Measurements from ENCODE around the gene LPP.

Gene LPP

DNA sequence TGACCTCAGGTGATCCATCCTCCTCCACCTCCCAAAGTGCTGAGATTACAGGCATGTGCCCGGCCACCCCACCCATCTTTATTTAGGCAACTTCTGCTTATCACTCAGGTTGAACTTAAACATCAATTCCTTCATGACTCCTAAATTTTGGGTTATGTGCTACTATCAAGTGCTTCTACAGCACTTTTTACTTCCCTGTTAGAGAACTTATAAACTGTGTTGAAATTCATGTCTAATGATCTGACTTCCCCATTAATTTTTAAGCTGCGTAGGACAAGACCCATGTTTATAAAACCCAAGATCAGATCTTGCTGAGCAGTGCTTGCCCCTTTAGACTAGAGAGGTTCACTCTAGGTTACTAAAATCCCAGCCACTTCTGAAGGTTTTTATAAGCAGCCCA is 751.6 kb downstream of the LPP start:
- no peak for DNase-seq

DNA sequence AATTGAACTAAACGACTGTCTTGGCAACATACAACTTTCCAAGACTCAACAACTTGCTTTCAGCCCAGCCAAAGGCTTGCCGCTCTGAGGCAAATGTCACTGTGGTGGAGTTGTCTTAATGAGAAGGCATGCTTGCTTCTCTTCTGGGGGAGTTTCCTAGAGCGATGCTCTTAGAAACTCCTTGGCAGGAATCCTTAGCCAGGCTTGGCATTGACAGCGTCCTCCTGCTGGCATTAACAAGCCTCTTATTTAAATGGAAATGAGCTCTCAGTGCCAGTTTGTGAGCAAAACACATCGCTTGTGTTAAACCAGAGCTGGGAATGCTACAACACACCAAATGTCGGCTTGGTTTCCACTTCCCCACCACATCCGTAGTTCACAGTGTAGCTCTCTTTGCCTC is 752.3 kb downstream of the LPP start:
- no peak for DNase-seq

DNA sequence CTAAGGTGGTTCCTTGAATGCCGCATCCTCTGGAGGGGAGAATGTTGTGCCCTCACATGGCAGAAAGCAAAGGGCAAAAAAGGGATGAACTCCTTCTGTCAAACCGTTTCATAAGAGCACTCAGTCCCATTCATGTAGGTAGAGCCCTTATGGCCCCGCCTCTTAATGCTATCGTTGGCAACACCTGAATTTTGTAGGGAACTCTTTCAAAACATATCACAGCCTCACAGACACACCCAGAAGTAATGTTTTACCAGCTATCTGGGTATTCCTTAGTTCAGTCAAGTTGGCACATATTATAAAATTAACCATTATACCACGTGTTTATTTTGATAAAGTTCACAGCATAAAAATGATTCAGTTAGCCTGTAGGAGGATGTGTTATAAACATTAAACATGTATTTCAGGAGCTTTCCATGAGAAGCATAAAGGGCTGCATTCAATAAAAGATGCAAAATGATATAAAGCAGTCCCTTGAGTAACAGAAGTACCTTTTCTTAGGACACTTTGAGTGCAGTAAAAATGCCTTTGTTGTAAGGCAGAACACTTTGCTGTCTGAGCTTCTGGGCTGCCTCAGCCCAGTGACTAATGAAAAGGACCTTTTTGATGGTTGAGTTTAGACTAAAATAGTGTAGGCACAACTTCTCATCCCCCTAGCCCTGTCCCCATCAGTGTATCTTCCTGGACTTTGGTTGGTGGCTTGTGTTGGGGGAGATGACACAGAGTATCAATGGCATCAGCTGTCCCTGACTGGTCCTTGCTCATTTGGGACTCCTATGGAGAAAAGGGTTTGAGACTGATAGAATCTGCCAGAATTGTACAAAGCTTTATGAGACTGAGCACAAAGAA is 754.3 kb downstream of the LPP start:
- no peak for DNase-seq

DNA sequence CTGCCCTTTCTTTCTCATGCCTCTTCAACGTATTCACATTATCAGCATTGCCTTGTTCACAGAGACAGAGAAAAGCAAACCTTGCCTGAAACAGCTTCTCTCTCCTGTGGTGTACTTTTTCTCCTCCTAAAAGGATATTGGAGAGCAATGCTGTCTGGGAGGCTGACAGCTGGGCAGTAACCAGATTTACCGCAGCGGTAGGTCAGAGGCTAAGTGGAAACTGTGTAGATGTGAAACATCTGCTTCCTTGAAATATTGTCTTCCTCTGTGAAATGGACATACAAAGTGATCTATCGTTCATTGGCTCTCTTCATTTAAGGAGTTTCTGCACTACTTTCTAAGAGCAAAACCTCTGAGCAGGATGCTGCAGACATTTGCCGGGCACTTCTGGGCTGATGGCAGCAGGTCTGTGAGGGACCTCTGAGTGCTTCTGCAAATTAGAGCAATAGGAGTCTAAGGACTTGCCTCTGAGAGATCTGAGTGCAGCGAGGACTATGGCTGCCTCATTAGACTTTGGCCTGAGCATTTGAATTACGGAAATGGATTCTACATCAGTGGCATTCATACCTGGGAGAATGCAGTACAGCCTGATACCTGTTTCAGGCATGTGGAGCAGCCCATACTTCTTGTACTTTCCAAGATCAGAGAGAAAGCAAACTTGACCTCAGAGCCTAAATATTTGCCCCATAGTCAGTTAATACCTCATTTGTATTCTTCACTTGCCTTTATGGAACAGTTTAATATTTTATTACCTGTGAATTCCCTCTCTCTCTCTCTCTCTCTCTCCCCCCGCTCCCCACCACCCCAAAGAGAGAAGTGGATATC is 757.3 kb downstream of the LPP start:
- no peak for DNase-seq

DNA sequence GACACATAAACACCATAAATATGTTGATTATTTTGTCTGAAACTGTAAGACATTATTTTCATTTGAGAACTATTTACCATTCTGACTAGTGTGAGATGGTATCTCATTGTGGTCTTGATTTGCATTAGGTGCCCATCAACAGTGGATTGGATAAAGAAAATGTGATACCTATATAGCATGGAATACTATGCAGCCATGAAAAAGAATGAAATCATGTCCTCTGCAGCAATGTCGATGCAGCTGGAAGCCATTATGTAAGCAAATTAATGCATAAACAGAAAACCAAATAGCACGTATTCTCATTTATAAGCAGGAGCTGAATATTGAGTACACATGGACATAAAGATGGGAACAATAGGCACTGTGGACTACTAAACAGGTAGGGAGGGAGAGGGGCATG is 759.1 kb downstream of the LPP start:
- DNase-seq: no peak

DNA sequence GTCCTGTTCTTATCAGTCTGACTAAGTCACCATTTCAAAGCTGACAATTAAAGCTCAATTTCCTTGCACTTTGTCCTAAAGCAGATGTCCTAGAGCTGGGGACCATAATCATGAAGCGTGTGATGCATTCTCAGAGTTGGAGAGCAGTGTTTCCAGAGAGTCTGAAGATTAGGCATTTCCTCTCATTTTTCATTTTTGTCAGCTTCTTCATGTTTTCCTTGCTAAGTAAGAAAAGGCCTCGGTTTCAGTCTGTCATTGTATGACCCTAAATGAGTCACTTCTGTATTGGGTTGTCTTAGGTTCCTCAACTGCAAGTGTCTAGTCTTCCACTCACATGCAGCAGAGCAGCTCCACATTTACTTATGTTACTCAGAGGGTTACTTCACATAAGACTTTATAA is 760.6 kb downstream of the LPP start:
- no peak for DNase-seq

DNA sequence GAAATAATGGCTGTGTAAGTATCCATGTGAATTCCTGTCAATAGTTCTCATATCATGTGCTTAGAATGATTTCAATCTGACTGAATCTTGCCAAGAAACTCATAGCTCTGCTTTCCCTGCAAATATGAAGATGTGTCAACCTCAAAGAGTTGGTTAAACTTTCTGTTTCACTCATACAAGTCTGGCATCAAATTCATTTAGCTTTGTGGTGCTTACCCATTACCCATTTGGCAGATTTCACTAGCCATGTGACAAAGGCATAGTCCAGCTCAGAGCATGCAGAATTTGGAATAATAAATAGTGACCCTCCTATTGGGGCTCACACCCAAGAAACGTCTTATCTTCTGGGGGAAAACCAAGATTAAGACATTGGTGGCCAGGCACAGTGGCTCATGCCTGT is 761.2 kb downstream of the LPP start:
- DNase-seq: no peak

DNA sequence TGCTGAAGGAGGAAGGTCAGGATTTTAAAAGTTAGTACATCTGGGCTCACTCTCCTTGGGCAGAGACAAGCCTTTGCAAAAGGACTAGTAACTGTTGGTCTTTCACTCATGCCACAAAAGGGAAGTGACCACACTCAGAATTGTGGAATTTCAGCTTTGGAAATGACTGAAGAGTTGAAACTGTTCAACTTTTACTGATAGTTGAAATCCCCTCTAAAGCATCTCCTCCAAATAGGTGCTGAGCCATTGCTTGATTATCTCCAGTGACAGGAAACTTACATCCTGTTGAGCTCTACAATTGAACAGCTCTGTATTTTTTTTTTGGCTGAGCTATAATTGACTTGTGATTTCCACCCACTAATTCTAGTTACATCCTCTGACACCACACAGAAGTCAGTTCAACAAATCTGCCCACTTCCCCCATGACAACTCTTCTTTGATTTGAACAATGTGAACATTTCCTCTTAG is 763.0 kb downstream of the LPP start:
- no peak for DNase-seq

DNA sequence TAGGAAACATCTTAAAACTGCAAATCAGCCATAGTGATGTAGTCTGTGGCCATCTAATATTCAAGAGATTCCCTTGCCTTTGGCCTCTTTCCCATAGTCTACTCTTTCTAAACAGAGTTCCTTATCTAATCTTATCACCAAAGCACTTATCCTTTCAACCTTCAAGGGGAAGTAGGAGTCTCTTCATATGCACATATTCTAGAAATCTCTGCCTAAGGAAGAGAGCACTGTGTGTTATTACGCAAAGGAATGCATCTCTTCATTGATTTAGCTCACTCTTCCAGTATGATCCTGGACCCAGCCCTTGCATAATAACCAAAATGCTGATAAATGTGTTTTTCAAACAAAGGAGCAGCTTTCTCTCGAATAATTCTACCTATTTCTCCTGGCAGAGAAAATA is 764.1 kb downstream of the LPP start:
- no peak for DNase-seq

DNA sequence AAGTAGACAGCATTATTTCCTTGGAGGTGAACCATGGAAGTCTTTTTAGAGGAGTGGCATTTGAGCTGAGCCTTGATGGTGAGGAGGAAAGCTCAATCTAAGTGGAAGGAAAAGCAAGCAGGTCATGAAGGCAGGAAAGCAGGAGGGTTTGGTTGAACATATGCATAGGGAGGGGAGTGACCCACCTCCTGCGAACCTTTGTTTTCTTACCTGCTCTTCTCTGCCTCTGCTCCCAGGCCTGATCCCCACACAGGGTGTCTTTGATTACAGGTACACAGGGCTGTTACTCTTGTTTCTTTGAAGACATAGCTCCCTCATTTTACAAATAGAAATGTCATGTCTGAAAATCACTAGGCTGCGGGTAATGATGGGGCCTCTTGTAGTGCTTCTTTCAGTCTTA is 769.7 kb downstream of the LPP start:
- DNase-seq: no peak

DNA sequence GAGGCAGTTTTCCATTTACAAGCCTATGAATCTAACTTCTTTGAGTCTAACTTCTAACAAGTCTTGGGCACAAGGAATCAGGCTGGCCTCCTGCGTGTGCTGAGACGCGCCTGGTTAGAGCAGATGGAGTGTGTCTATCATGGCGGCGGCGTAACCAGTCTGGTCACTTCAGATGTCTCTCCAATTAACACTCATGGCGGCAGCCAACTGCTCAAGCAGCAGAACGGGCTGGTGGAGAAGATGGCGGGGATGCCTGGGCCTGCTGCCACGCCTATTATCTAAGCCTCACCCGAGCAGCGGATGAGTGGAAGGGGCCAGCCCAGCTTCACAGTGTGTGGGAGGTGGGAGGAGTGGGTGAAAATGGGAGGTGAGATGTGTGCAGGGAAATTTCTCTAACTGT is 771.4 kb downstream of the LPP start:
- DNase-seq: no peak

DNA sequence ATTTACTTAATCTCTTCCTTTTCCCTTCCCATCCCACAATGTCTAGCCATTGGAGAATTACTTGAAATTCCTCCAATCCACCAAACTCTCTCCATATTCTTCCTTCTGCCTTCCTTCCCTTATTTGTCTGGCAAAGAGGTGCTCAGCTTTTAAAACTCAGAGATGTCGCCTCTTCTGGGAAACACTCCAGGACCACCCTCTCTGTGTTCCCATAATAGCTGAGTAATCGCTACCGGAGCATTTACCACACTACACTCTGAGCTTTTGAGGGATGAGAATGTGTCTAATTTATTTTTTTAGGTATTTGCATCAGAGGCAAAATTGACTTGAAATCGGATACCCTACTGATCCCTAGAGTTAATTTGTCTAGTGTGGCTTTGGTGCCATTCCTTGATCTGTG is 772.2 kb downstream of the LPP start:
- DNase-seq: no peak

DNA sequence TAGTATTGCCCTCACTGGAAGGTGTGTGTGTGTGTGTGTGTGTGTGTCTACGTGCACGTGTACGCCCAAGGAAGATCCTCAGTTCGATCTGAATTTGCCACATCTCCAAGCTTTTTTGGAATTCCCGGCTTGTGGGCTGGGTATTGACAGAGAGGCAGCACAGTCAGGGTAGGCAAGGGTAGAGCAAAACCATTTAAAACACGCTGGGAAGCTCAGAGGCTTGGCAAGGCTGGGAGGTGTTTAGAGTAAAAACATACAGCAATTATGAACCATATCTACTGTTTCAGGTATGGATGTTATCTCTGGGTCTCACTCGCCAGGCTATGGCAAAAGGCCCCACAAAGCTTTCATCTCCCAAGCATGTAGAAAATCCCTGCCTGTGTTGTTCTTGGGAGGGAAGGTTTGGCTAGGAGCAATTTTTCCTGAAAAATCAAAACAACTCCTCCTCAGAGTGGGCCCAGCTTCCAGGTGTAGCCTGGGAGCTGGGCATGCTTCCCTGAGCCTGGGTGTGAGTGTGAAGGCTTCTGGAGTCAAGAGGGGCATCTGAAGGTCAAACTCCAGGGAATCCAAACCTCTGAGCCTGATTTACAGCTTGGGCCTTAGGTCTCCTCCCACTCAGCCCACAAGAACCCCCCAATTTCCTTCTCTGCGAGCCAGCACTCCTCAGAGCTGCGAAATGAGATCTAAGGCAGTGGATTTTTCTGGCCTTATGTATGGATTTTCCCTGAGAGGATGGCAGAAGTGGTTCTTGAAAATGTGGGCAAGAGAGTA is 773.0 kb downstream of the LPP start:
- no peak for DNase-seq

DNA sequence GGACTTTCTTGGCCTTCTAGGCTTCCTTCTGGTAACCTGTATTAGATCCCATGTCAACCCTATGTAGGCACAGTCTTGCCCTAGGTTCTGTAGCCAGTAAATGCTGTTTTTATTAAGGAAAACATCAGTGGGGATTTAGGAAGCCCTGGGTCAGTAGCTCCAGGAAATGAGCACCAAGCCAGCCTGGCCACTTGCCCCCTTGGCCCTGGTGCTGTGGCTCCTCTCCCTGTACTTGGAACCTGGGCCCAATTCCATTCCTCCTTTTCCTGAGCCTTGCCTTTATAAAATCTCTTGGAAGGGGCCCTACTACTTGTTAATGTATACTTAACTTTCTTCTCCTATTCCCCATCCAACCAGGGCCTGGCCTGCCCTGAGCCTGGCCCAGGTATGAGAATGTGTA is 774.0 kb downstream of the LPP start:
- DNase-seq: no peak

DNA sequence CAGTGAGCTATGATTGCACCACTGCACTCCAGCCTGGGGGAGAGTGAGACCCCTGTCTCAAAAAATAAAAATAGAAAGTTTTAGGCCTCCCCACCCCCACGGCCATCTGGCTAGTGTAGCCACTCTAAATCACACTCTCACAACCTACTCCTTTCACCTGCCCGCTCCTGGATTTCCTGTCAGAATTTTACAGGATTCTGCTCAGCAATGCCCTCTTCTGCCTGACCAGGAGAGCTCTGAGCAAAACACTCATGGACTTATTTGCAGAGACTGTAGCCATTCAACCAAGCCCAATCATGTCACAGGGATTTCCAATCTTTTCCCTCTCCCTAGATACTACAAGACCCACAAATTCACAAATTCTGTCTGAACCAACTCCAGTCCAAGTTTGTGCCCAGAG is 775.2 kb downstream of the LPP start:
- peak in 1 of 2 experiments; percentile 12 for DNase-seq

DNA sequence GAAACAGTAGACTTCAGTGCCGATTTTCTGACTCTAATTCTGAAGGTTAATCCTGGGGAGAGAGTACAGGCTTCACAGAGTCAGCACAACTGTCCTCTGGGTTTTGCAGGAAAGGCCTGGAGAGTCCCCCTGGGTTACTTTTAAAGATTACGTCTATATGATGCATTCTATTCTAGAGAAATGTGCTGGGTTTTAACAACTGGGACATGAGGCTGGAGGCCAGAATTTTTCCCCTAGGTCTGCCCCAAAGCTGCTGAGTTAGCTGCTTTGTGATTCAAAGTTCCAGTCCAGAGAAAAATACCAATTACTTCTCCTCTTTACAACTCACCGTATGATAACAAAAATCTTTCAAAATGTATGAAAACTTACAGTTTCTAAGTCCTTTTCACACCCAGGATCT is 777.1 kb downstream of the LPP start:
- no peak for DNase-seq

DNA sequence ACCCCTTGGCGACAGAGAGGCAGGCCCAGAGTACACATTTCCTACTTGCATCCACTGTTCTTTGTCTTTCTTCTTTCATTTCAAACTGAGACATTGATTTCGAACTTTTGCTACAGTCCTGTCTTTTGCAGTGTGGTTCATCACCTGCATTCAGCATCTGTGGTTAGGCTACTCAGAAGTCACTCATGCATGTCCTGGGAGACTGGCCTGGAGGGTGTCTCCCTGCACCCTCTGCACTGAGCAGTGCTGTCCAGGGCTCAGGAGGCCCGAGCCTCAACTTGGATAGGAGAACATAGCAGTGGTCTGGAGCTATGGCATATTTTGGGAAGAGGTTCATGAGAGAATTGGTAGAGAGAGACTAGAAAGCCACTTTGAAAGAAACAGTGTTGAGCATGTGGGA is 777.6 kb downstream of the LPP start:
- no peak for DNase-seq

DNA sequence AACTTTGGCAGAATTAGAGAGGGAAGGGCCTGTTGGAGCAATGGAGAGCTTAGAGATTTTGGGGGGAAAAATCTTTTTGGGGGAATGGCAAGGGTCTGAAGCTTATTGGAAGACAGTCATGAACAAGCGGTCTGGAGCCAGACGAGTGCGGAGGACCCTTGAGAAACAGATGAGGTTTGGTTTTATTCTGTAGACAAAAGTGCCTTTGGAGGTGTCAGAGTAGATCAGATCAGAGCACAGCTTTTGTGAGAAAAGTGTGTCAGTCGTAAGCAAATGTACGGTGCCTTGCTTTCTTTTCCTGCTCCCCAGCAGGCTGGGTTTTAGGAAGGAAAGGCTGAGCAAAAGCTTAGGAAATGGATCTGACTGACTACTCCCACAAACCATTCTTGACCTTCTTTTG is 781.0 kb downstream of the LPP start:
- no peak for DNase-seq

DNA sequence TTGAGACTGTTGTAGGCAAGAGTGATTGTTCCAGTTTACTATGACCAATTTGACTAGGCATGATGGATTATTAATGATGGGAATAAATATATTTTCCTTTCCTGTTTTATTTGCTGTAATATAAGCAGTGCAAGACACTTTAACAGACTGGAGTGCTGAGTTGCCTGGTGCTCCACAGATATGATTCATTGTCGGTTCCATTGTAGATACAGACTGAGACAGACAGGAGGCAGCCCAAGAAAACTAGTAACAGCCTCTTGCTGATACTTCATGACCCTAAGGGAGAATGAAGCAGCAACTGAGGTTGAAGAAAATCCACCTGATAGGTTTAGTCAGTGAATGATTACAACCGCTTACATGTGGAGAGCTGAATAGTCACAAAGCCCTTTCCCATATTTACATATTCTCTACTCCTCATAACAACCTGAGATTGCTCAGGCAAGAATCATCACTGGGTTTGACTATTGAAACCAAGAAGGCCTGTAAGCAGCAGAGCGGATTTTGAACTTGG is 782.7 kb downstream of the LPP start:
- DNase-seq: no peak

DNA sequence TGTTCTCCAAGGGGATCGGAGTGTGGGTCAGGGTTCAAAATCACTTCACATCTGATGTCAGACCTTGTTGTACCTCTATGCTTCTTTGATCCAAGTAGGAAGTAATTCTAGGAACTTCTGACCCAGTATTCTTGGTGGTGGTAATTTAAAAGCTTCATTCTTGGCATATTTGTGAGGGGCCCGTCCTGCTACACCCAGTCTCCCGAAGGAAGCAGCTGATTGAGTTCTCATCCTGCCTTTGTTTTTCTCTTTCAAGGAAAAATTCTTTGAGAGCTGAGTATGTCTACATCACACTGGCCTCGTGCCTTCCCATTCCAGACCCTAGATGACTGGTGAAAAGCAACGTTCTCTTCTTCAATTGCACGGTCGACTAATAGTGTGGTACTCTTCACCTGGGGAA is 783.4 kb downstream of the LPP start:
- no peak for DNase-seq

DNA sequence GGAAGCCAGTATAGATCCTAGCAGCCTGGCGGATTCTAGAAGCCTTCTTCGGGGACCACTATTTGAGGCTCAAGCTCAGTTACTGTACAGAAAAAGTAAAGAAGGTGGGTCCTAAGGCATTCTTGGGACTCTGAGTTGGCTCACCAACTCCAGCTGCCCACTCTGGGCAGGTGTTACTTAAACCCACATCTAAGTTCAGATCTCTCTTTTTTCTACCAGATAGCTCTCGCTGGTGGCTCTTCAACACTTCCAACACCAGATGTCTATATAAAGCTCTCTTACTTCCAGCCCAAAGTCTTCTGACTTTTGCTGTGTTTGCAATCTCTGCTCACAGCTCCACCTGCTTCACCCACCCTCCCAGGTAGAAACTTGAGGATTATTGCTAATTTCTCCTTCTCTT is 785.0 kb downstream of the LPP start:
- DNase-seq: no peak

DNA sequence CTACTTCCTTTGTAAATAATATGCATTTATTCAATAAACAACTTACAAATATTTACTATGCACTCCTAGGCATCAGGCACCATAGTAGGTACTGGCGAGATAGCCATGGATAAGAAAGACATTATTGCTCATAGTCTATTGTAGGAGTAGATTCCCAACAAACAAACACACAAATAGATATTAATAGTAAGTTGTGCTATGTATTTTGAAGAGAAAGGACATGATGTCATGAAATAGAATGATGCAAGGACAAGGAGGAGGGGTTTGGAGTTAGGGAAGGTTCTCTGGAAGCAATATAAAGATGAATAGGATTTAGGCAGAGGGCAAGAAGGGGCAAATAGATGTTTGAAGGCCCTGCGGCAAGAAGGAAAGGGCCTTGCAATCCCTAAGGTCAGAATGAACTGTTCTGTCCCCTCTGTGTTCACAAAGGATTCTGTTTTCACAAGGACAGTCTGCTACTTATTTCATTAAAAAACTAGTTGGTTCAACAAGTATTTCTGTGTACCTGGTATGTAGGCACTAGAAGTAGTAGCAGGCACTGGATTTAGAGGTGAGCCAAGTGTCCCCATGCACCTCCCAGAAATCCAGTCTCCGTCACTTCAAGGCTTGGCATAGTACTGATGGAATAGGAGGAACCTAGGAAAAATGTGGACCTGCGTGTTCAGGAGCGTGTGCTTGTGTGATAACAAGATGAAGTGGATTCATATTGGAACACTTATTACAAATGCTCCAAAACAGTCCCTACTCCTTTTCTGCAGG is 786.0 kb downstream of the LPP start:
- DNase-seq: no peak

Measured in SW 1271 (cell line).